ENCODE measurements around the gene HSPBP1. TPM values are rescaled to one million over a fixed set of nuclear protein-coding genes. Genes with fewer than 3 reads are reported as not detected.

Gene HSPBP1
- total and polyA plus RNA-seq, 9 of the 15 experiments (the other 6 are each of a cell fraction or from before 2014, with no cell fraction given): 0.83 to 81.3 (median 21.8) TPM

- TF ChIP-seq SRSF3 (IDR thresholded peaks at IDR 0.05; ENCODE audit: insufficient read depth, low read length) (no peak), TRIM24 (IDR thresholded peaks at IDR 0.05) (no peak), BCOR (IDR thresholded peaks at IDR 0.05) (peak; percentile 62), KDM1A (IDR thresholded peaks at IDR 0.05) (0 out of 4 replicates have a peak, but pooled peaks of 1 of the 2 experiments have one; percentile 12), PURB (CRISPR knock-in tag; IDR thresholded peaks at IDR 0.05; ENCODE audit: low read depth) (no peak), ZNF586 (CRISPR knock-in tag; conservative IDR thresholded peaks at IDR 0.05) (no peak), PCBP1 (IDR thresholded peaks at IDR 0.05; ENCODE audit: low read depth, low read length, poor library complexity, severe bottlenecking) (no peak), KAT7 (CRISPR knock-in tag; IDR thresholded peaks at IDR 0.05; ENCODE audit: borderline replicate concordance) (no peak)
Measured at GRCh38 chr19:55315956-55316525, 36.1 kb upstream of the HSPBP1 start (continued).

DNA sequence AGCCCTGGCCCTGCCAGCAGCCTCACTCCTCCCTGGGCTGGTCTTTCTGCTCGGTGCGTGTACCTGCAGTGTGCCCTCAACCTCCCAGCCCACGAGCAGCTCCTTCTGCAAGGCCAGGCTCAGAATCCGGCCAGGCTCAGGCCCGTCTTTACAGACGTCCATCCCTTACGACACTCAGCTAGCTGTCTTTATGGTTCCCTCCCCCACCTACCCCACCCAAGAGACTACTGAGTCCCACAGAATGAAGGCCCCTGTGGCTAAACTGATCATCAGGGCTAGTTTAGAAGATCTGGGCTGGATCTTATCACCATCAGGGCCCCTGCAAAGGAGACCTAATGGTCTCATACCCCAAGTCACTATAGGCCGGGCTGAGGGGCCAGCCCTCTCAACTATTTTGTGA, 34.5 kb upstream of the HSPBP1 start:
- Histone ChIP-seq H3K27ac (ENCODE audit: extremely low read depth, low read depth, low read length) (peak overlapping the region; percentile 65), H3K27me3 (ENCODE audit: control insufficient read depth in 2 of 2, insufficient read depth in 2 of 2, low read length in 2 of 2) (no peaks in the 10 kb centered on the region), H3K4me2 (ENCODE audit: insufficient read depth, low read length) (peak overlapping the region; percentile 27; the same call in 1 of the 2 replicates), H3K9me1 (ENCODE audit: control insufficient read depth, insufficient read depth, low read length) (no peaks in the 10 kb centered on the region), H3K36me3 (ENCODE audit: control insufficient read depth, insufficient read depth, low read length) (no peaks in the 10 kb centered on the region), H3K4me3 (no peak overlapping the region), H3K9ac (ENCODE audit: insufficient read depth in 1 of 2, low read depth in 2 of 2, low read length in 2 of 2) (peak overlapping the region; percentile 12 to 79; a peak in 3 of 4 replicates), H3K9me3 (replicated peaks; ENCODE audit: control insufficient read depth, insufficient read depth, low read depth, low read length) (no peaks in the 10 kb centered on the region), H3K79me2 (ENCODE audit: control insufficient read depth, insufficient read depth, low read length) (no peaks in the 10 kb centered on the region), H3K4me1 (replicated peaks in 1 of 2; ENCODE audit: control insufficient read depth in 2 of 2, insufficient read depth in 2 of 2, low read length in 2 of 2) (peaks cover 9 to 39% of the 10 kb centered on the region in 2 experiments; a peak in 4 of 5 replicates), H2AFZ (ENCODE audit: low read depth, low read length) (peak overlapping the region; percentile 80), H4K20me1 (replicated peaks; ENCODE audit: control insufficient read depth, insufficient read depth, low read length) (no peaks in the 10 kb centered on the region)
- TF ChIP-seq UBTF (IDR thresholded peaks at IDR 0.05; ENCODE audit: borderline replicate concordance in 1 of 2, low read depth in 2 of 2, low read length in 2 of 2): no peak
- TF ChIP-seq, protein P1, sequence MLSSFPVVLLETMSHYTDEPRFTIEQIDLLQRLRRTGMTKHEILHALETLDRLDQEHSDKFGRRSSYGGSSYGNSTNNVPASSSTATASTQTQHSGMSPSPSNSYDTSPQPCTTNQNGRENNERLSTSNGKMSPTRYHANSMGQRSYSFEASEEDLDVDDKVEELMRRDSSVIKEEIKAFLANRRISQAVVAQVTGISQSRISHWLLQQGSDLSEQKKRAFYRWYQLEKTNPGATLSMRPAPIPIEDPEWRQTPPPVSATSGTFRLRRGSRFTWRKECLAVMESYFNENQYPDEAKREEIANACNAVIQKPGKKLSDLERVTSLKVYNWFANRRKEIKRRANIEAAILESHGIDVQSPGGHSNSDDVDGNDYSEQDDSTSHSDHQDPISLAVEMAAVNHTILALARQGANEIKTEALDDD (IDR thresholded peaks at IDR 0.05): peak; percentile 48; the same call in 1 of the 2 replicates
- 40% methylated on average over 8 of the region's 8 CpGs for WGBS (ENCODE audit: insufficient coverage, low coverage, missing lambda C conversion rate)
- intact Hi-C loops (cut with micrococcal nuclease): no loop called here
- no peak for FAIRE-seq
- no TSS peak for BruUV-seq (replicated peaks)
- peak in 3 of 4 experiments; percentile 38 to 40 (median 39) for DNase-seq (ENCODE audit: extremely low read depth in 1 of 4, low spot score in 3 of 4)
- CTCF ChIA-PET (ENCODE audit: low intra/inter-chr PET ratio): no interaction called here
- in situ Hi-C loops (cut with MboI): no loop called here
- peak; percentile 70 for ATAC-seq
- POLR2A ChIA-PET: interaction anchor here (1.0 to 3.0 kb wide), 5 partner anchors 10 to 85 kb away, joined by 3 to 7 read pairs (median 3); partner anchors contain the start of genes PPP6R1 and TMEM150B
